Ishikawa (cell line): ENCODE results near the gene WWTR1.

ENCODE experiments used
- CEBPB ChIP-seq: IDR thresholded peaks from 2 replicates; pipeline ENCODE4 v1.6.1; 2012
- CREB1 ChIP-seq: IDR thresholded peaks from 2 replicates; pipeline ENCODE4 v1.6.1; 2012; ENCODE audit warnings: low read depth
- EGR1 ChIP-seq: IDR thresholded peaks from 2 replicates; pipeline ENCODE4 v1.6.1; 2012
- EP300 ChIP-seq: IDR thresholded peaks from 2 replicates; pipeline ENCODE4 v1.6.1; 2012; ENCODE audit warnings: borderline replicate concordance
- FOXM1 ChIP-seq: IDR thresholded peaks from 2 replicates; pipeline ENCODE4 v1.6.1; 2012; ENCODE audit warnings: low read depth, borderline replicate concordance
- MAX ChIP-seq: IDR thresholded peaks from 2 replicates; pipeline ENCODE4 v1.6.1; 2012
- TCF12 ChIP-seq: IDR thresholded peaks from 2 replicates; pipeline ENCODE4 v1.6.1; 2012; ENCODE audit warnings: low read depth
- TEAD4 ChIP-seq: IDR thresholded peaks from 2 replicates; pipeline ENCODE4 v1.6.1; 2012
- USF1 ChIP-seq: IDR thresholded peaks from 2 replicates; pipeline ENCODE4 v1.6.1; 2012
- TF ChIP-seq, protein P1 (sequence below): IDR thresholded peaks from 2 replicates; pipeline ENCODE4 v1.6.1; 2012; ENCODE audit warnings: low read depth, mild to moderate bottlenecking

GRCh38 chr3:149494759-149495580 is 162.9 kb downstream of the WWTR1 start:
- TF ChIP-seq MAX (no peak), EGR1 (no peak), CREB1 (no peak), TEAD4 (no peak), FOXM1 (no peak), EP300 (no peak), TCF12 (no peak), USF1 (no peak), CEBPB (no peak)
- TF ChIP-seq, protein P1, sequence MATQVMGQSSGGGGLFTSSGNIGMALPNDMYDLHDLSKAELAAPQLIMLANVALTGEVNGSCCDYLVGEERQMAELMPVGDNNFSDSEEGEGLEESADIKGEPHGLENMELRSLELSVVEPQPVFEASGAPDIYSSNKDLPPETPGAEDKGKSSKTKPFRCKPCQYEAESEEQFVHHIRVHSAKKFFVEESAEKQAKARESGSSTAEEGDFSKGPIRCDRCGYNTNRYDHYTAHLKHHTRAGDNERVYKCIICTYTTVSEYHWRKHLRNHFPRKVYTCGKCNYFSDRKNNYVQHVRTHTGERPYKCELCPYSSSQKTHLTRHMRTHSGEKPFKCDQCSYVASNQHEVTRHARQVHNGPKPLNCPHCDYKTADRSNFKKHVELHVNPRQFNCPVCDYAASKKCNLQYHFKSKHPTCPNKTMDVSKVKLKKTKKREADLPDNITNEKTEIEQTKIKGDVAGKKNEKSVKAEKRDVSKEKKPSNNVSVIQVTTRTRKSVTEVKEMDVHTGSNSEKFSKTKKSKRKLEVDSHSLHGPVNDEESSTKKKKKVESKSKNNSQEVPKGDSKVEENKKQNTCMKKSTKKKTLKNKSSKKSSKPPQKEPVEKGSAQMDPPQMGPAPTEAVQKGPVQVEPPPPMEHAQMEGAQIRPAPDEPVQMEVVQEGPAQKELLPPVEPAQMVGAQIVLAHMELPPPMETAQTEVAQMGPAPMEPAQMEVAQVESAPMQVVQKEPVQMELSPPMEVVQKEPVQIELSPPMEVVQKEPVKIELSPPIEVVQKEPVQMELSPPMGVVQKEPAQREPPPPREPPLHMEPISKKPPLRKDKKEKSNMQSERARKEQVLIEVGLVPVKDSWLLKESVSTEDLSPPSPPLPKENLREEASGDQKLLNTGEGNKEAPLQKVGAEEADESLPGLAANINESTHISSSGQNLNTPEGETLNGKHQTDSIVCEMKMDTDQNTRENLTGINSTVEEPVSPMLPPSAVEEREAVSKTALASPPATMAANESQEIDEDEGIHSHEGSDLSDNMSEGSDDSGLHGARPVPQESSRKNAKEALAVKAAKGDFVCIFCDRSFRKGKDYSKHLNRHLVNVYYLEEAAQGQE, result no peak
